Fibroblast of lung (primary cell): ENCODE measurements around the gene DLX2. TPM values are rescaled to one million over a fixed set of nuclear protein-coding genes. Genes with fewer than 3 reads are reported as not detected.

ENCODE experiments used
- DNase-seq, 2 donors: peaks; one replicate each; pipeline versions ENCODE4 v3.0.0 to v3.0.0-alpha.2; 2010; ENCODE audit warnings: low read depth in 2 of 2
- H2AFZ ChIP-seq: 2 replicates; pipeline ENCODE4 v1.5.1; 2012; ENCODE audit warnings: low read length, control low read depth, inconsistent platforms
- H3K27ac ChIP-seq: 2 replicates; pipeline ENCODE4 v1.5.1; 2011; ENCODE audit warnings: low read length, control low read depth; ENCODE audit not compliant: insufficient read depth
- H3K27me3 ChIP-seq: 2 replicates; pipeline ENCODE4 v1.5.1; 2011; ENCODE audit warnings: mild to moderate bottlenecking, low read length; ENCODE audit not compliant: control insufficient read depth, insufficient read depth
- H3K36me3 ChIP-seq: 2 replicates; pipeline ENCODE4 v1.5.1; 2011; ENCODE audit warnings: low read length; ENCODE audit not compliant: control insufficient read depth, insufficient read depth
- H3K4me1 ChIP-seq: 2 replicates; pipeline ENCODE4 v1.5.1; 2011; ENCODE audit warnings: low read length; ENCODE audit not compliant: control insufficient read depth, insufficient read depth; ENCODE audit errors: extremely low read depth
- H3K4me2 ChIP-seq: 2 replicates; pipeline ENCODE4 v1.5.1; 2011; ENCODE audit warnings: low read length, control low read depth; ENCODE audit not compliant: insufficient read depth; ENCODE audit errors: extremely low read depth
- H3K4me3 ChIP-seq, 4 experiments: fragments of 200-600 bp in 1 of 4; sonication (generic) in 1 of 4; replicated peaks in 1 of 4; 2 replicates each; pipeline ENCODE4 v1.5.1; 2011 to 2016; ENCODE audit warnings: low read length in 4 of 4, low read depth in 3 of 4, mild to moderate bottlenecking in 3 of 4, control low read depth in 2 of 4, inconsistent platforms in 1 of 4, mixed read lengths in 1 of 4; ENCODE audit not compliant: insufficient read depth in 1 of 4; ENCODE audit errors: control extremely low read depth in 1 of 4
- H3K79me2 ChIP-seq: 2 replicates; pipeline ENCODE4 v1.5.1; 2012; ENCODE audit warnings: mild to moderate bottlenecking, low read length, inconsistent platforms; ENCODE audit not compliant: control insufficient read depth, insufficient read depth
- H3K9ac ChIP-seq: 2 replicates; pipeline ENCODE4 v1.5.1; 2011; ENCODE audit warnings: mild to moderate bottlenecking, low read length, control low read depth; ENCODE audit not compliant: insufficient read depth
- H3K9me3 ChIP-seq: 2 replicates; pipeline ENCODE4 v1.5.1; 2012; ENCODE audit warnings: low read depth, low read length; ENCODE audit not compliant: control insufficient read depth, insufficient read depth
- H4K20me1 ChIP-seq: 2 replicates; pipeline ENCODE4 v1.5.1; 2011; ENCODE audit warnings: low read length; ENCODE audit not compliant: control insufficient read depth, insufficient read depth; ENCODE audit errors: extremely low read depth
- CTCF ChIP-seq, 2 donors: IDR thresholded peaks in 1 of 2; conservative IDR thresholded peaks in 1 of 2; 1 replicate in 1 of 2; 2 replicates in 1 of 2; pipeline ENCODE4 v1.5.1; 2011 to 2012; ENCODE audit warnings: low read length in 2 of 2, control low read depth in 1 of 2, inconsistent platforms in 1 of 2, low read depth in 1 of 2, mild to moderate bottlenecking in 1 of 2
- EZH2 ChIP-seq: IDR thresholded peaks from 2 replicates; pipeline ENCODE4 v1.5.1; 2012; ENCODE audit warnings: low read length, control low read depth, mild to moderate bottlenecking; ENCODE audit errors: missing control alignments
- polyA plus RNA-seq, 2 donors: library from polyadenylated mRNA; depleted of rRNA in 1 of 2; stranded (reverse) in 1 of 2; unstranded in 1 of 2; fragments of >200 nt; gene quantifications; 2 replicates each; pipeline ENCODE4 v1.2.1, GENCODE V29; 2011 to 2012; ENCODE audit warnings: missing spikeins in 1 of 2
- total RNA-seq: library from RNA; depleted of rRNA; stranded (reverse); fragments of >200 nt; gene quantifications from 2 replicates; pipeline ENCODE4 v1.2.1, GENCODE V29; 2014

The DLX2 gene
- total and polyA plus RNA-seq, 2 donors (not counting 1 experiment from before 2014, with no cell fraction given) = not detected

- H3K79me2 ChIP-seq = no peaks in the 10 kb centered on the region
- no peak overlapping the region for H3K4me2 ChIP-seq
- no peak overlapping the region for H3K4me3 ChIP-seq
- no peak overlapping the region for H3K9ac ChIP-seq
- H3K27me3 ChIP-seq = no peaks in the 10 kb centered on the region
- H4K20me1 ChIP-seq = no peaks in the 10 kb centered on the region
- H3K36me3 ChIP-seq = no peaks in the 10 kb centered on the region
- H2AFZ ChIP-seq = no peak overlapping the region
- no peaks in the 10 kb centered on the region for H3K4me1 ChIP-seq
- no peak for TF ChIP-seq EZH2
- TF ChIP-seq CTCF (conservative IDR thresholded peaks at IDR 0.05 in 1 of 2, IDR thresholded peaks at IDR 0.05 in 1 of 2; ENCODE audit: low read depth in 1 of 2, low read length in 2 of 2) = no peak
- no peaks in the 10 kb centered on the region for H3K9me3 ChIP-seq
- H3K27ac ChIP-seq = no peak overlapping the region
- DNase-seq = no peak
Measured at GRCh38 chr2:172056293-172056692, 46.4 kb downstream of the DLX2 start.

GRCh38 chr2:172053486-172053885, 49.2 kb downstream of the DLX2 start:
- no peak overlapping the region for H3K9ac ChIP-seq
- H3K9me3 ChIP-seq = no peaks in the 10 kb centered on the region
- H3K36me3 ChIP-seq = no peaks in the 10 kb centered on the region
- DNase-seq = no peak
- no peak overlapping the region for H3K4me3 ChIP-seq
- H4K20me1 ChIP-seq = no peaks in the 10 kb centered on the region
- no peak overlapping the region for H2AFZ ChIP-seq
- TF ChIP-seq EZH2 (no peak), CTCF (conservative IDR thresholded peaks at IDR 0.05 in 1 of 2, IDR thresholded peaks at IDR 0.05 in 1 of 2; ENCODE audit: low read depth in 1 of 2, low read length in 2 of 2) (no peak)
- no peaks in the 10 kb centered on the region for H3K4me1 ChIP-seq
- H3K4me2 ChIP-seq = no peak overlapping the region
- no peak overlapping the region for H3K27ac ChIP-seq
- H3K79me2 ChIP-seq = no peaks in the 10 kb centered on the region
- no peaks in the 10 kb centered on the region for H3K27me3 ChIP-seq

- peak overlapping the region; percentile 1 for H3K4me2 ChIP-seq
- no peaks in the 10 kb centered on the region for H3K27me3 ChIP-seq
- H3K79me2 ChIP-seq = no peaks in the 10 kb centered on the region
- no peaks in the 10 kb centered on the region for H3K4me1 ChIP-seq
- H3K9ac ChIP-seq = no peak overlapping the region
- no peak overlapping the region for H3K27ac ChIP-seq
- H4K20me1 ChIP-seq = no peaks in the 10 kb centered on the region
- H3K4me3 ChIP-seq = no peak overlapping the region
- no peaks in the 10 kb centered on the region for H3K9me3 ChIP-seq
- H3K36me3 ChIP-seq = no peaks in the 10 kb centered on the region
- no peak overlapping the region for H2AFZ ChIP-seq
- DNase-seq = peak; percentile 17 to 73
- no peak for TF ChIP-seq CTCF (conservative IDR thresholded peaks at IDR 0.05 in 1 of 2, IDR thresholded peaks at IDR 0.05 in 1 of 2; ENCODE audit: low read depth in 1 of 2, low read length in 2 of 2)
- TF ChIP-seq EZH2 = no peak
Measured at GRCh38 chr2:172052000-172052983, 50.4 kb downstream of the DLX2 start.
